Endometrial microvascular endothelial cells (primary cell): ENCODE results near the gene TRAPPC14. TPM values are rescaled to one million over a fixed set of nuclear protein-coding genes. Genes with fewer than 3 reads are reported as not detected.
"Not testable (repeated sequence)": the region's sequence is repeated elsewhere in the genome, so short reads cannot be mapped to it uniquely, and the experiment has no call there.

Experiments used
- in situ Hi-C: cut with HindIII; loops from 2 replicates; pipeline ENCODE4 v1.10.0; 2017; ENCODE audit warnings: low sequenced_read_pairs, low pct_unique_long_range_greater_than_20kb; ENCODE audit errors: inconsistent ontology term
- total RNA-seq: library from RNA; depleted of rRNA; stranded (reverse); fragments of >200 nt; gene quantifications from one replicate; pipeline ENCODE4 v1.2.3, GENCODE V29; 2015; ENCODE audit errors: inconsistent ontology term

TRAPPC14 gene, protein sequence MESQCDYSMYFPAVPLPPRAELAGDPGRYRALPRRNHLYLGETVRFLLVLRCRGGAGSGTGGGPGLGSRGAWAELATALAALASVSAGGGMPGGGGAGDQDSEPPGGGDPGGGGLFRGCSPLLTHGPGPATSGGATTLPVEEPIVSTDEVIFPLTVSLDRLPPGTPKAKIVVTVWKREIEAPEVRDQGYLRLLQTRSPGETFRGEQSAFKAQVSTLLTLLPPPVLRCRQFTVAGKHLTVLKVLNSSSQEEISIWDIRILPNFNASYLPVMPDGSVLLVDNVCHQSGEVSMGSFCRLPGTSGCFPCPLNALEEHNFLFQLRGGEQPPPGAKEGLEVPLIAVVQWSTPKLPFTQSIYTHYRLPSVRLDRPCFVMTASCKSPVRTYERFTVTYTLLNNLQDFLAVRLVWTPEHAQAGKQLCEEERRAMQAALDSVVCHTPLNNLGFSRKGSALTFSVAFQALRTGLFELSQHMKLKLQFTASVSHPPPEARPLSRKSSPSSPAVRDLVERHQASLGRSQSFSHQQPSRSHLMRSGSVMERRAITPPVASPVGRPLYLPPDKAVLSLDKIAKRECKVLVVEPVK
- 8.5 TPM for total RNA-seq

GRCh38 chr7:100158229-100159098 lies at the start of gene TRAPPC14:
Gene TRAPPC14, minus strand, starts transcription at chr7:100158723. Its CDS starts 224 bp downstream, at chr7:100158499.
- in situ Hi-C loops, result no loop called here

- in situ Hi-C loops, result no loop called here
Measured at GRCh38 chr7:100204454-100204853, 45.9 kb upstream of the TRAPPC14 start.

GRCh38 chr7:100200693-100201092 lies 42.2 kb upstream of the TRAPPC14 start:
- in situ Hi-C loops, result no loop called here

DNA sequence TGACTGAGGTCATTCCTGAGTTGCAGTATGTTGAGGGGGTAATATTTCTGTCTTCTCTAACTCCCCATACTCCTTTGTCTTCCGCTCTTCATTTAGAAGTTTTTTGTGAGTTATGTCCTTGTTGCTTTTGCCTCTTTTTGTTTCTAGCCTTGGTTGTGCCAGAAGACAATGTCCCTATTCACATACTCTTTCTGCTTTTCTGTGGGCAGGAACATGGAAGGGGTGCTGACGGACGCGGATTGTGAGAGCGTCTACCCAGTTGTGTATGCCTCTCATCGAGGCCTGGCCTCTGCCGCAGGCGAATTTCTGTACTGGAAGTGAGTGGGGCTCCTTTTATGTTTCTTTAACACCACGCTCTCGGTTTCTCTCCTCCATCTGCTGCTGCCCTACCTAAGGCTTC lies 39.7 kb upstream of the TRAPPC14 start:
- in situ Hi-C loops, result no loop called here

GRCh38 chr7:100195901-100196322 lies 37.4 kb upstream of the TRAPPC14 start:
- in situ Hi-C loops, result not testable (repeated sequence)

DNA sequence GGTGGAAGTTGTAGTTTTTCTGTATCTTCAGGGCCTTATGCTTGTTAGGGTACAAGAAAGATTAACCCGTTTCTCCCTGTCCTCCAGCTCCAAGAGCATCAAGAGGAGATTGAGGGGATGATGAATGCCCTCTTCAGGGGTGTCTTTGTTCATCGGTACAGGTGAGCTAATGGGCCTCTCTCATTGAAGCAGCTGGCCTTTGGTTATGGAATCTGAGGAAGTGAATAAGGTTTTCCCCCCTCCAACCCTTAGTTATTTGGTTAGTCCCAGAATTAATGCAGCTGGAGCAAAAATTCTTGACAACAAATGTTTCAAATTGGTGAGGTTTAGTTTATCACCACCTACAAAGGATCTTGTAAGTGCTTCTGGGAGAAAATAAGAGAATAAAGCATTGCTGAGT lies 36.7 kb upstream of the TRAPPC14 start:
- in situ Hi-C loops, result no loop called here

GRCh38 chr7:100192969-100193368 lies 34.4 kb upstream of the TRAPPC14 start:
- in situ Hi-C loops, result no loop called here

DNA sequence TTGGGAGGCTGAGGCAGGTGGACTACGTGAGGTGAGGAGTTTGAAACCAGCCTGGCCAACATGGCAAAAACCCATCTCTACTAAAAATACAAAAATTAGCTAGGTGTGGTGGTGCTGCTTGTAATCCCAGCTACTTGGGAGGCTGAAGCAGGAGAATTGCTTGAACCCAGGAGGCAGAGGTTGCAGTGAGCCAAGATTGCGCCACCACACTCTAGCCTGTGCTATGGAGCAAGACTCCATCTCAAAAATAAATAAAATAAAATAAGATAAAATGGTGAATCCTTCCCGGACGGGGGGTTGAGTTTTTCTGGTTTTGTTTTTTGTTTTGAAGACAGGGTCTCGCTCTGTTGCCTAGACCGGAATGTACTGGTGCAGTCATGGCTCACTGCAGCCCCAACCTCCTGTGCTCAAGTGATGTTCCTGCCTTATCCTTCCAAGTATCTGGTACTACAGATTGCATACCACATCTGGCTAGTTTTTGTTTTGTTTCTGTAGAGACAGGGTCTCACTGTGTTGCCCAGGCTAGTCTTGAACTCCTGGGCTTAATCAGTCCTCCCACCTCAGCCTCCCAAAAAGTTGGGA lies 33.8 kb upstream of the TRAPPC14 start:
- in situ Hi-C loops, result not testable (repeated sequence)

- in situ Hi-C loops, result no loop called here
Measured at GRCh38 chr7:100191775-100192174, 33.3 kb upstream of the TRAPPC14 start.

DNA sequence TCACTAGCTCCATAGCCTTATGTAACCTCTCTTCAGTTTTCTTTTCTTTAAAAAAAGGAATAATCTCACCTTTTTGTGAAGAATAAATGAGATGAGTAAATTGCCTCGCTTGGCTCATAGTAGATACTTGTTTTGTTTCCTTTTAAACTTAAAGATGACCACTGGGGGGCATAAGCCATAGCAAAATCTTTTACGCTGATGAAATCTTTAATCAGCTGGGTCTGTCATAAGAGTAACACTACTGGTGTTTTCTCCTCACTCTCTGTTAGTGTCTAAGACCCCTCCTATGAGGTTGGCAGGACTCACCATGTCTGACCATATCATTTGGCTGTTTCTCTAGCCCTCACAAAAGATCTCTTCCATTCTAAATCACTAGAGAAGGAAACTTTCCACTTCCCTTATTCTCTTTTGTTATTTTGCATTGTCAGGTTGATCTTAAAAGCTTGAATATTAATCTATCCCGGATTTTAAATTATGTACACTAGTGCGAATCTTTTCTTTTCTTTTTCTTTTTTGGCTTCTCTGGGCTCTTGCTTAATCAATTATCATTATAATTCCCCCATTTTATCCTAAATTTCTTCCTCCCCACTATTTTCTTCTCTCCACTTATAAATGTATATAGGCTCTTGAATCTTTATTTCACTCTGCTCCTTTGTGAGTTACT lies 31.7 kb upstream of the TRAPPC14 start:
- in situ Hi-C loops, result no loop called here

GRCh38 chr7:100189061-100189460 lies 30.5 kb upstream of the TRAPPC14 start:
- in situ Hi-C loops, result no loop called here

GRCh38 chr7:100185726-100186125 lies 27.2 kb upstream of the TRAPPC14 start:
- in situ Hi-C loops, result no loop called here

GRCh38 chr7:100183090-100183489 lies 24.6 kb upstream of the TRAPPC14 start:
- in situ Hi-C loops, result not testable (repeated sequence)

- in situ Hi-C loops, result not testable (repeated sequence)
Measured at GRCh38 chr7:100182616-100183015, 24.1 kb upstream of the TRAPPC14 start.

DNA sequence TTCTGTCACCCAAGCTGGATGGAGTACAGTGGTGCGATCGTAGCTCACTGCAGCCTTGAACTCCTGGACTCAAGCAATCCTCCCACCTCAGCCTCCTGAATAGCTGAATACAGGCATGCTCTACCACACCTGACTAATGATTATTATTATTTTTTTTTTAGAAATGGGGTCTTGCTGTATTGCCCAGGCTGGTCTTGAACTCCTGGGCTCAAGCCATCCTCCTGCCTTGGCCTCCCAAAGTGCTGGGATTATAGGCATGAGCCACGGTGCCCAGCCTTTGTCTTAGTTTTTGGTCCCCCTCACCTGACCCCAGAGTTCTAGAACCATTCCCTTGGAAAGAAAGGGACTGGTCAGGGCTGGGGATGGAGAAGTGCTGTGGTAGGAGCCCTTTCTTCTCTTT lies 21.6 kb upstream of the TRAPPC14 start:
- in situ Hi-C loops, result not testable (repeated sequence)

DNA sequence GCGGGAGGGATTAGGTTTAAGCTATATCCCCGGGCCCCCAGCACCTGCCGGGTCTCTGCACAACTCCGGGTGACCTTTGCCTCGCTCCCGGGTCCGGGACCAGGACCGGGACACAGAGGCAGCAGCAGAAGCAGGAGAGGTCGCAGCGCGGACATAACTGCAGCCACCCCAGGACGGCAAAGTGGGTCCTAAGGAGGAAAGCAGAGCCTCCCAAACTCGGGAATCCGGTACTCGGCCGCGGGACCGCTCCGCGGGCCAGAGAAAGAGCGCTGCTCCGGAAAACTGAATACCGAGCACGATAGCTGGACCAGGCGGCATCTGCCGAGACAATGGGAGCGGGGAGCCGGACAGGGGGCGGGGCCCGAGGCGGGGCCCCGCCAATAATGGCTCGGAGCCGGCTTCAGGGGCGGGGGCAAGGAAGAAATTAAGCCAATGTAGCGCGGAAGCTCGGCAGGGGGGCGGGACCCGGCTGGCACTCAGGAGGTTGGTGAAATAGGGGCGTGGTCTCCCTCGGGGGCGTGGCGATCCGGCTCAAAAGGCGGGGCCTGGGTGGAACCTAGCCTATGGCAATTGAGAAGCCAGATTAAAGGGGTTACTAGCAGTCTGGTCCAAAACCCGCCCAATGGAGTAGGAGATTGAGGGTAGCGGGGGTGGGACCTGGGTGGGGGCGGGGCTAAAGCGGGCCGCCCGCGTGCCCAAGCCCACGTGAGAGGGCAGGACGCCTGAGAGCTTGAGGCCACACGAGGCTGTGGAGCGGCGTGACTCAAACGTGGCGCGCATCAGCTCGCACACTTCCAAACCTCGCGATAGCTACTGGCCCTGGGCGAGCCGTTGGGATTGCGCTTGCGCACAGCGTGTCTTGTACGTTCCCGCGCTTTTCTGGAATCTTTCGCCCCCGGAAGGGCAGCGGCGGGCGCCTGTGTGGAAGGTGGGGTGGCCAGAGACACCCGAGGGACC lies 18.8 kb upstream of the TRAPPC14 start, which contains the start of the genes GPC2 and STAG3:
Gene GPC2 (minus strand): TSS at position 337 of the 957 bp plus-strand sequence. CDS start 182 bp downstream, at position 155.
Gene STAG3 (plus strand): TSS at position 874 of the 957 bp plus-strand sequence. CDS start 2,639 bp downstream, outside the sequence.
- in situ Hi-C loops, result no loop called here
